HG02610 (cell line): ENCODE data around the gene PROX1.

Source experiments
- ATAC-seq: cut with Tn5 transposase; IDR thresholded peaks from one replicate; pipeline ENCODE4 v1.9.1; 2021; ENCODE audit warnings: mild to moderate bottlenecking, moderate library complexity; ENCODE audit not compliant: unreplicated experiment

The PROX1 gene

GRCh38 chr1:214018386-214019268 lies 30.9 kb downstream of the PROX1 start:
- ATAC-seq, result peak; percentile 80

- no peak for ATAC-seq
Measured at GRCh38 chr1:214019499-214019898, 31.7 kb downstream of the PROX1 start.

GRCh38 chr1:214021321-214021720 lies 33.5 kb downstream of the PROX1 start:
- no peak for ATAC-seq

GRCh38 chr1:214022229-214022791 lies 34.5 kb downstream of the PROX1 start:
- no peak for ATAC-seq

- ATAC-seq, result no peak
Measured at GRCh38 chr1:214022810-214023425, 35.1 kb downstream of the PROX1 start.

- no peak for ATAC-seq
Measured at GRCh38 chr1:214026985-214027384, 39.2 kb downstream of the PROX1 start.

GRCh38 chr1:214027498-214027897 lies 39.7 kb downstream of the PROX1 start:
- no peak for ATAC-seq

GRCh38 chr1:214028095-214028494 lies 40.3 kb downstream of the PROX1 start:
- no peak for ATAC-seq

- no peak for ATAC-seq
Measured at GRCh38 chr1:214028649-214029406, 41.1 kb downstream of the PROX1 start.

GRCh38 chr1:214029796-214030195 lies 42.0 kb downstream of the PROX1 start:
- no peak for ATAC-seq

- ATAC-seq, result no peak
Measured at GRCh38 chr1:214031267-214031650, 43.5 kb downstream of the PROX1 start.

- no peak for ATAC-seq
Measured at GRCh38 chr1:214037468-214037867, 49.7 kb downstream of the PROX1 start.

GRCh38 chr1:214039394-214040018 lies 51.7 kb downstream of the PROX1 start:
- no peak for ATAC-seq

- ATAC-seq, result no peak
Measured at GRCh38 chr1:214043167-214043566, 55.4 kb downstream of the PROX1 start.

GRCh38 chr1:214044438-214045214 lies 56.9 kb downstream of the PROX1 start:
- ATAC-seq, result no peak

GRCh38 chr1:214050513-214051401 lies 63.0 kb downstream of the PROX1 start:
- no peak for ATAC-seq

- ATAC-seq, result no peak
Measured at GRCh38 chr1:214051786-214052185, 64.0 kb downstream of the PROX1 start.

- ATAC-seq, result no peak
Measured at GRCh38 chr1:214058076-214058475, 70.3 kb downstream of the PROX1 start.

GRCh38 chr1:214066190-214066589 lies 78.4 kb downstream of the PROX1 start:
- no peak for ATAC-seq
